Measurements from ENCODE around the gene ACTR3C. TPM values are rescaled to one million over a fixed set of nuclear protein-coding genes. Genes with fewer than 3 reads are reported as not detected.

Gene ACTR3C
- total and polyA plus RNA-seq, 10 of the 15 experiments (the other 5 are each of a cell fraction or from before 2014, with no cell fraction given) = 2.0 to 10.2 (median 6.3) TPM

- no peaks in the 10 kb centered on the region for H3K79me2 ChIP-seq (ENCODE audit: control insufficient read depth, insufficient read depth, low read length)
- no TSS peak for BruUV-seq (replicated peaks)
- H3K4me3 ChIP-seq = no peak overlapping the region
- ATAC-seq = no peak
- H2AFZ ChIP-seq (ENCODE audit: control insufficient read depth, low read depth, low read length) = no peak overlapping the region
- H3K27me3 ChIP-seq (replicated peaks in 1 of 2; ENCODE audit: control insufficient read depth in 2 of 2, insufficient read depth in 2 of 2, low read length in 1 of 2) = peaks cover 0 to 5% of the 10 kb centered on the region in 2 experiments; a peak in 3 of 4 replicates
- no peak for FAIRE-seq
- POLR2A ChIA-PET = no interaction called here
- SMC1A ChIA-PET (ENCODE audit: uncharacterized antibody, unreplicated experiment) = interaction anchor here (0.8 to 1.9 kb wide), 2 partner anchors 12 to 18 kb away, joined by 3 to 4 read pairs; no protein-coding TSS in a partner anchor
- no peaks in the 10 kb centered on the region for H3K36me3 ChIP-seq (ENCODE audit: control insufficient read depth in 2 of 2, insufficient read depth in 2 of 2, low read length in 1 of 2)
- no peak overlapping the region for H3K4me2 ChIP-seq (ENCODE audit: control insufficient read depth, insufficient read depth)
- DNase-seq (ENCODE audit: low read depth, low spot score) = no peak
- peaks cover 8% of the 10 kb centered on the region for H3K4me1 ChIP-seq (ENCODE audit: control insufficient read depth, insufficient read depth, low read length)
- no peak overlapping the region for H3K9ac ChIP-seq (ENCODE audit: control insufficient read depth, insufficient read depth, low read length)
- no peaks in the 10 kb centered on the region for H4K20me1 ChIP-seq (ENCODE audit: control insufficient read depth, insufficient read depth)
- no peak for TF ChIP-seq CREB1 (IDR thresholded peaks at IDR 0.05; ENCODE audit: low read depth)
- TF ChIP-seq, protein P1, sequence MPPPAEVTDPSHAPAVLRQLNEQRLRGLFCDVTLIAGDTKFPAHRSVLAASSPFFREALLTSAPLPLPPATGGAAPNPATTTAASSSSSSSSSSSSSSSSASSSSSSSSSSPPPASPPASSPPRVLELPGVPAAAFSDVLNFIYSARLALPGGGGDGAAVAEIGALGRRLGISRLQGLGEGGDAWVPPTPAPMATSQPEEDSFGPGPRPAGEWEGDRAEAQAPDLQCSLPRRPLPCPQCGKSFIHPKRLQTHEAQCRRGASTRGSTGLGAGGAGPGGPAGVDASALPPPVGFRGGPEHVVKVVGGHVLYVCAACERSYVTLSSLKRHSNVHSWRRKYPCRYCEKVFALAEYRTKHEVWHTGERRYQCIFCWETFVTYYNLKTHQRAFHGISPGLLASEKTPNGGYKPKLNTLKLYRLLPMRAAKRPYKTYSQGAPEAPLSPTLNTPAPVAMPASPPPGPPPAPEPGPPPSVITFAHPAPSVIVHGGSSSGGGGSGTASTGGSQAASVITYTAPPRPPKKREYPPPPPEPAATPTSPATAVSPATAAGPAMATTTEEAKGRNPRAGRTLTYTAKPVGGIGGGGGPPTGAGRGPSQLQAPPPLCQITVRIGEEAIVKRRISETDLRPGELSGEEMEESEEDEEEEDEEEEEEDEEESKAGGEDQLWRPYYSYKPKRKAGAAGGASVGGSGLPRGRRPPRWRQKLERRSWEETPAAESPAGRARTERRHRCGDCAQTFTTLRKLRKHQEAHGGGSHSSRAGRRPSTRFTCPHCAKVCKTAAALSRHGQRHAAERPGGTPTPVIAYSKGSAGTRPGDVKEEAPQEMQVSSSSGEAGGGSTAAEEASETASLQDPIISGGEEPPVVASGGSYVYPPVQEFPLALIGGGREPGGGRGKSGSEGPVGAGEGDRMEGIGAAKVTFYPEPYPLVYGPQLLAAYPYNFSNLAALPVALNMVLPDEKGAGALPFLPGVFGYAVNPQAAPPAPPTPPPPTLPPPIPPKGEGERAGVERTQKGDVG (CRISPR knock-in tag; IDR thresholded peaks at IDR 0.05) = no peak
- TF ChIP-seq CTCF (IDR thresholded peaks at IDR 0.05 in 2 of 3, conservative IDR thresholded peaks at IDR 0.05 in 1 of 3; ENCODE audit: control insufficient read depth in 2 of 3, extremely low read depth in 1 of 3, insufficient read depth in 1 of 3, low read depth in 3 of 3, low read length in 3 of 3) = no peak
- TF ChIP-seq NFYA (IDR thresholded peaks at IDR 0.05; ENCODE audit: borderline replicate concordance, low read depth, low read length) = no peak
- TF ChIP-seq KDM1A (IDR thresholded peaks at IDR 0.05; ENCODE audit: borderline replicate concordance) = no peak
- no peak for TF ChIP-seq NFYB (IDR thresholded peaks at IDR 0.05; ENCODE audit: insufficient read depth, low read depth, low read length)
- TF ChIP-seq BCL11A (IDR thresholded peaks at IDR 0.05; ENCODE audit: low read depth, low read length) = no peak
- no peak for TF ChIP-seq HCFC1 (IDR thresholded peaks at IDR 0.05; ENCODE audit: low read length)
- TF ChIP-seq NR2C1 (IDR thresholded peaks at IDR 0.05) = no peak
- no peak for TF ChIP-seq DPF2 (IDR thresholded peaks at IDR 0.05)
- TF ChIP-seq SREBF2 (IDR thresholded peaks at IDR 0.05; ENCODE audit: low read length) = no peak
- CTCF ChIA-PET = interaction anchor here (1.0 to 1.5 kb wide), 2 partner anchors 11 to 17 kb away, joined by 4 to 5 read pairs; no protein-coding TSS in a partner anchor
- intact Hi-C loops (cut with micrococcal nuclease; ENCODE audit: unreplicated experiment) = no loop called here
- peaks cover 5% of the 10 kb centered on the region; the same call in 2 of the 3 replicates for H3K9me3 ChIP-seq (replicated peaks; ENCODE audit: control insufficient read depth, insufficient read depth, low read length)
- no peak overlapping the region for H3K27ac ChIP-seq (ENCODE audit: control insufficient read depth, insufficient read depth)
- RAD21 ChIA-PET (ENCODE audit: unreplicated experiment) = no interaction called here
- in situ Hi-C loops (cut with MboI) = no loop called here
Observed at GRCh38 chr7:150344299-150344698, 21.0 kb upstream of the ACTR3C start.
